LNCaP clone FGC (cell line): ENCODE data around the gene P4HA2.

Source experiments
- DNase-seq: peaks from one replicate; pipeline ENCODE4 v3.0.0-alpha.2; 2011; ENCODE audit warnings: low read depth
- H3K4me3 ChIP-seq: 2 replicates; pipeline ENCODE4 v1.5.1; 2011; ENCODE audit warnings: mild to moderate bottlenecking, low read depth, low read length, control low read depth
- CTCF ChIP-seq: IDR thresholded peaks from 2 replicates; pipeline ENCODE4 v1.5.1; 2012; ENCODE audit warnings: mild to moderate bottlenecking; ENCODE audit not compliant: control insufficient read depth, insufficient read depth; ENCODE audit errors: extremely low read depth

The P4HA2 gene

GRCh38 chr5:132228241-132229035 is 785 bp upstream of the P4HA2 start:
- no peak for DNase-seq
- H3K4me3 ChIP-seq, result peak overlapping the region; percentile 54
- no peak for TF ChIP-seq CTCF

- no peak for DNase-seq
- H3K4me3 ChIP-seq, result peak overlapping the region; percentile 54
- TF ChIP-seq CTCF, result no peak
Observed at GRCh38 chr5:132227235-132227484, 493 bp downstream of the P4HA2 start.

- no peak for DNase-seq
- TF ChIP-seq CTCF, result no peak
- peak overlapping the region; percentile 54 for H3K4me3 ChIP-seq
Observed at GRCh38 chr5:132226516-132227234, 978 bp downstream of the P4HA2 start.

- DNase-seq, result no peak
- no peak for TF ChIP-seq CTCF
- no peak overlapping the region for H3K4me3 ChIP-seq
Observed at GRCh38 chr5:132225165-132226032, 2.3 kb downstream of the P4HA2 start.

- TF ChIP-seq CTCF, result no peak
- no peak overlapping the region for H3K4me3 ChIP-seq
- no peak for DNase-seq
Observed at GRCh38 chr5:132224716-132225115, 2.9 kb downstream of the P4HA2 start.

GRCh38 chr5:132223861-132224260 is 3.8 kb downstream of the P4HA2 start:
- no peak overlapping the region for H3K4me3 ChIP-seq
- DNase-seq, result no peak
- no peak for TF ChIP-seq CTCF
